ENCODE results near the gene CBFA2T3. TPM values are rescaled to one million over a fixed set of nuclear protein-coding genes. Genes with fewer than 3 reads are reported as not detected.

CBFA2T3 gene
- total and polyA plus RNA-seq, 2 of the 8 experiments (the other 6 are each of a cell fraction or from before 2014, with no cell fraction given), result 0.51 to 1.3 TPM

GRCh38 chr16:88879788-88880055, 97.3 kb downstream of the CBFA2T3 start (continued):
- TF ChIP-seq CHD7 (IDR thresholded peaks at IDR 0.05; ENCODE audit: insufficient replicate concordance, low read length) (no peak), SUZ12 (IDR thresholded peaks at IDR 0.05; ENCODE audit: low read length) (no peak), SP4 (IDR thresholded peaks at IDR 0.05; ENCODE audit: low read length) (no peak), JUND (IDR thresholded peaks at IDR 0.05; ENCODE audit: low read length) (no peak), USF2 (IDR thresholded peaks at IDR 0.05; ENCODE audit: low read length) (no peak), TBP (IDR thresholded peaks at IDR 0.05; ENCODE audit: low read depth, low read length) (no peak), ZNF274 (IDR thresholded peaks at IDR 0.05; ENCODE audit: borderline replicate concordance, extremely low read depth, low read length) (no peak), TCF12 (IDR thresholded peaks at IDR 0.05; ENCODE audit: low read depth, low read length) (no peak), BRCA1 (IDR thresholded peaks at IDR 0.05; ENCODE audit: low read depth, low read length) (no peak), CTBP2 (IDR thresholded peaks at IDR 0.05; ENCODE audit: borderline replicate concordance, insufficient read depth, insufficient read length, low read length) (no peak), TAF7 (optimal IDR thresholded peaks at IDR 0.05; ENCODE audit: borderline replicate concordance, low read depth, low read length) (no peak), RFX5 (IDR thresholded peaks at IDR 0.05; ENCODE audit: borderline replicate concordance, low read depth, low read length) (no peak)
